Stimulated activated CD8-positive, alpha-beta memory T cell treated with anti-CD3 and anti-CD28 coated beads, Interleukin-4, amount 100 ng/mL, for 24 hours (primary cell): ENCODE data around the gene DBT.

Experiments
- DNase-seq: peaks from one replicate; pipeline ENCODE4 v3.0.0-alpha.2; 2020; ENCODE audit warnings: low read depth

DBT gene

GRCh38 chr1:100187912-100188311 is 61.7 kb downstream of the DBT start:
- DNase-seq = no peak

GRCh38 chr1:100184536-100184935 is 65.1 kb downstream of the DBT start:
- DNase-seq = no peak

- no peak for DNase-seq
Measured at GRCh38 chr1:100183370-100183769, 66.3 kb downstream of the DBT start.

GRCh38 chr1:100178091-100178490 is 71.5 kb downstream of the DBT start, which contains the start of gene LRRC39:
Gene LRRC39 (minus strand): TSS chr1:100178256. CDS start chr1:100168516, 9,740 bp downstream.
- no peak for DNase-seq

- DNase-seq = no peak
Measured at GRCh38 chr1:100177295-100178041, 72.2 kb downstream of the DBT start.

GRCh38 chr1:100168051-100168450 is 81.6 kb downstream of the DBT start:
- DNase-seq = no peak

- DNase-seq = no peak
Measured at GRCh38 chr1:100164702-100165101, 84.9 kb downstream of the DBT start.

- no peak for DNase-seq
Measured at GRCh38 chr1:100164216-100164615, 85.4 kb downstream of the DBT start.

- DNase-seq = no peak
Measured at GRCh38 chr1:100162881-100163280, 86.8 kb downstream of the DBT start.

GRCh38 chr1:100152271-100152670 is 97.4 kb downstream of the DBT start:
- no peak for DNase-seq

GRCh38 chr1:100151679-100152078 is 98.0 kb downstream of the DBT start:
- DNase-seq = no peak

GRCh38 chr1:100147875-100148274 is 101.8 kb downstream of the DBT start:
- DNase-seq = no peak

- no peak for DNase-seq
Measured at GRCh38 chr1:100146958-100147357, 102.7 kb downstream of the DBT start.

GRCh38 chr1:100145116-100145515 is 104.5 kb downstream of the DBT start:
- no peak for DNase-seq

- no peak for DNase-seq
Measured at GRCh38 chr1:100142343-100142742, 107.3 kb downstream of the DBT start.

GRCh38 chr1:100141192-100141591 is 108.4 kb downstream of the DBT start:
- DNase-seq = no peak

GRCh38 chr1:100137602-100138001 is 112.0 kb downstream of the DBT start:
- DNase-seq = no peak
